MM.1S (cell line): Measurements from ENCODE around the gene TRIM32.

Experiments used
- DNase-seq: peaks from one replicate; pipeline ENCODE4 v3.0.0-alpha.2; 2015
- H2AFZ ChIP-seq: fragments of 300-600 bp; sonication (generic); 2 replicates; pipeline ENCODE4 v1.6.0; 2016; ENCODE audit warnings: antibody characterized with exemption, low read length
- H3F3A ChIP-seq: fragments of 300-600 bp; sonication (generic); 2 replicates; pipeline ENCODE4 v1.6.1; 2016; ENCODE audit warnings: mild to moderate bottlenecking, antibody characterized with exemption, low read length, moderate library complexity, mixed read lengths; ENCODE audit not compliant: insufficient read depth
- H3K27ac ChIP-seq: fragments of 300-600 bp; sonication (generic); 2 replicates; pipeline ENCODE4 v1.5.1; 2016; ENCODE audit warnings: mild to moderate bottlenecking, low read length
- H3K27me3 ChIP-seq: fragments of 300-600 bp; sonication (generic); replicated peaks from 2 replicates; pipeline ENCODE4 v1.6.0; 2016; ENCODE audit warnings: low read length; ENCODE audit not compliant: insufficient read depth
- H3K36me3 ChIP-seq: fragments of 300-600 bp; sonication (generic); replicated peaks from 2 replicates; pipeline ENCODE4 v1.6.1; 2016; ENCODE audit warnings: mild to moderate bottlenecking, low read length, mixed read lengths; ENCODE audit not compliant: insufficient read depth
- H3K4me1 ChIP-seq: fragments of 300-600 bp; sonication (generic); 2 replicates; pipeline ENCODE4 v1.6.1; 2016; ENCODE audit warnings: low read length, mixed read lengths
- H3K4me2 ChIP-seq: fragments of 300-600 bp; sonication (generic); 2 replicates; pipeline ENCODE4 v1.6.0; 2016; ENCODE audit warnings: low read depth, low read length
- H3K4me3 ChIP-seq: fragments of 300-600 bp; sonication (generic); 2 replicates; pipeline ENCODE4 v1.5.1; 2016; ENCODE audit warnings: low read length, mixed read lengths
- H3K79me2 ChIP-seq: fragments of 300-600 bp; sonication (generic); 2 replicates; pipeline ENCODE4 v1.6.1; 2016; ENCODE audit warnings: mixed run types, low read length, mixed read lengths
- H3K9ac ChIP-seq: fragments of 300-600 bp; sonication (generic); 2 replicates; pipeline ENCODE4 v1.6.1; 2016; ENCODE audit warnings: low read length, mixed read lengths
- H3K9me2 ChIP-seq: fragments of 300-600 bp; sonication (generic); replicated peaks from 2 replicates; pipeline ENCODE4 v1.6.1; 2016; ENCODE audit warnings: mild to moderate bottlenecking, low read length, mixed read lengths; ENCODE audit not compliant: insufficient read depth
- H3K9me3 ChIP-seq: fragments of 300-600 bp; sonication (generic); replicated peaks from 2 replicates; pipeline ENCODE4 v1.6.1; 2016; ENCODE audit warnings: mild to moderate bottlenecking, low read length, mixed read lengths; ENCODE audit not compliant: insufficient read depth
- H4K20me1 ChIP-seq: fragments of 300-600 bp; sonication (generic); 2 replicates; pipeline ENCODE4 v1.6.1; 2016; ENCODE audit warnings: mild to moderate bottlenecking, low read length, moderate library complexity, mixed read lengths; ENCODE audit not compliant: insufficient read depth
- CTCF ChIP-seq: fragments of 300-600 bp; sonication (generic); IDR thresholded peaks from 2 replicates; pipeline ENCODE4 v1.5.1; 2016; ENCODE audit warnings: antibody characterized with exemption, low read length, mixed read lengths
- EZH2 ChIP-seq: fragments of 300-600 bp; sonication (generic); optimal IDR thresholded peaks from 2 replicates; pipeline ENCODE3; 2017; ENCODE audit warnings: low read depth, mild to moderate bottlenecking, antibody characterized with exemption, low read length, mixed read lengths
- EZH2phosphoT487 ChIP-seq: fragments of 300-600 bp; sonication (generic); IDR thresholded peaks from 2 replicates; pipeline ENCODE4 v1.6.1; 2018; ENCODE audit warnings: antibody characterized with exemption, low read length

TRIM32 gene

GRCh38 chr9:116749772-116750171 is 62.7 kb downstream of the TRIM32 start:
- no peaks in the 10 kb centered on the region for H3F3A ChIP-seq
- no peaks in the 10 kb centered on the region for H3K9me2 ChIP-seq
- H3K36me3 ChIP-seq: no peaks in the 10 kb centered on the region
- H3K9me3 ChIP-seq: no peaks in the 10 kb centered on the region
- H3K27ac ChIP-seq: no peak overlapping the region
- no peak overlapping the region for H2AFZ ChIP-seq
- H3K4me2 ChIP-seq: no peak overlapping the region
- H3K4me1 ChIP-seq: no peaks in the 10 kb centered on the region
- H3K79me2 ChIP-seq: no peaks in the 10 kb centered on the region
- H3K4me3 ChIP-seq: no peak overlapping the region
- H3K9ac ChIP-seq: no peak overlapping the region
- no peak for TF ChIP-seq EZH2
- no peak for TF ChIP-seq EZH2phosphoT487
- no peak for TF ChIP-seq CTCF
- no peaks in the 10 kb centered on the region for H4K20me1 ChIP-seq
- DNase-seq: no peak
- no peaks in the 10 kb centered on the region for H3K27me3 ChIP-seq

GRCh38 chr9:116750510-116750909 is 63.4 kb downstream of the TRIM32 start:
- H4K20me1 ChIP-seq: no peaks in the 10 kb centered on the region
- no peak for DNase-seq
- H3F3A ChIP-seq: no peaks in the 10 kb centered on the region
- H3K9me2 ChIP-seq: no peaks in the 10 kb centered on the region
- H3K79me2 ChIP-seq: no peaks in the 10 kb centered on the region
- H3K27me3 ChIP-seq: no peaks in the 10 kb centered on the region
- TF ChIP-seq CTCF (no peak), EZH2phosphoT487 (no peak), EZH2 (no peak)
- no peak overlapping the region for H3K27ac ChIP-seq
- no peaks in the 10 kb centered on the region for H3K4me1 ChIP-seq
- no peaks in the 10 kb centered on the region for H3K36me3 ChIP-seq
- H3K9ac ChIP-seq: no peak overlapping the region
- H2AFZ ChIP-seq: no peak overlapping the region
- no peak overlapping the region for H3K4me2 ChIP-seq
- H3K4me3 ChIP-seq: no peak overlapping the region
- H3K9me3 ChIP-seq: no peaks in the 10 kb centered on the region
